Measurements from ENCODE around the gene FADS2. TPM values are rescaled to one million over a fixed set of nuclear protein-coding genes. Genes with fewer than 3 reads are reported as not detected.
A peak's percentile ranks its signal among the peaks of the same experiment; 100 is the strongest.

Gene FADS2
- total and polyA plus RNA-seq, 2 experiments from 2014 or later: 5.2 to 5.5 TPM

DNA sequence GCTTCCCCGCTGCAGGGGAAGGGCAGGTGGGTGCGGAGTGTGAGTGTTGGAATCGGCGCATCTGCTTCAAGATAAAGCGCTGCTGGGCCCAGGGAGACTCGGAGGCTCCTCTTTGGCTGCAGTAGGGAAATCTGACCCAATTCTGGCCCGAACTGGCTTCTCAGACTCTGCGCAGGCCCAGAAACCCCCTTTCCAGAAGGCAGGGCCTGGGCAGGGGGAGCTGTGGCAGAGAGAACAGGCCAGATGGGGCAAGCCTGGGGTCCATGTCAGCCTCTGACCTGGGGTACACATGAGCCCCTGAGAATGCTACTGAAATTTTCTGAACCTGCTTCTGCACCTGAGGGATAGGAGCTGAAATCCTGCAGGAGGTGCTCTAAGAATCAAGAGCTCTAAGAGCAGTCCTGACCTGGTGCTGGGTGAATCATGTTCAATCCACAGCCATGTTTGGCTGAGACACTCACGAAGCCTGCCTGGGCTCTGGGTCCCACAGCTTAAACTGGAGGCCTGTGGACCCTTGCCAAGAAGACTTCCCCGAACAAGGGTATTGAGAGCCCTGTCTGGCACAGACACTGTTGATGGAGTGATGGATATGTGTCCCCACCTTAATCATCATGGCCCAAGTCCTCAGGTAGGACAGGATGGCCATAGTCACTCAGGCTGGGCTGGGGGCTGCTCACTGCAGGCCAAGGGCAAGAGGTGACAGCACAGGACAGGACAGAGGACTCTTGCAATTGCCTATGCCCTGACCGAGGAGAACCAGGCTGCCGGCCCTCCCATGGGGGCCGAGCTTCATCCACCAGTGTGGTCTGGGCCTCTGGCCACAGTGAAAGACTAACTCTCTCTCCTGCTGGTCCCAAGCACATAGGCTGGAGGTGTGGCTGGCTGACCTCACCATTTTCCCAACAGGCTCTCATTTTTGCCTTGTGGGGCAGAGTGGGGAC, 82.4 kb downstream of the FADS2 start:
- TF ChIP-seq EZH2 (IDR thresholded peaks at IDR 0.05; ENCODE audit: insufficient read depth, poor library complexity, severe bottlenecking) (no peak), EZH2phosphoT487 (IDR thresholded peaks at IDR 0.05; ENCODE audit: insufficient read depth, low read depth) (no peak)
- Histone ChIP-seq H3F3A (ENCODE audit: insufficient read depth) (no peaks in the 10 kb centered on the region), H3K9me3 (ENCODE audit: low read depth) (no peaks in the 10 kb centered on the region), H3K4me3 (no peak overlapping the region), H4K20me1 (ENCODE audit: insufficient read depth) (no peaks in the 10 kb centered on the region), H2AFZ (no peak overlapping the region), H3K79me2 (ENCODE audit: insufficient read depth) (no peaks in the 10 kb centered on the region), H3K4me2 (ENCODE audit: unreplicated experiment) (no peak overlapping the region), H3K9ac (no peak overlapping the region), H3K36me3 (ENCODE audit: low read depth) (no peaks in the 10 kb centered on the region), H3K27ac (no peak overlapping the region), H3K9me2 (ENCODE audit: insufficient read depth) (no peaks in the 10 kb centered on the region), H3K27me3 (replicated peaks; ENCODE audit: insufficient read depth) (no peaks in the 10 kb centered on the region), H3K4me1 (ENCODE audit: insufficient read depth) (no peaks in the 10 kb centered on the region)
- WGBS, 2 experiments (ENCODE audit: low coverage in 1 of 2, low lambda C conversion rate in 2 of 2, missing lambda C conversion rate in 2 of 2): 61 to 68% methylated on average over 13 of the region's 13 CpGs
- in situ Hi-C loops (cut with MboI): no loop called here
- DNase-seq: peak; percentile 27

GRCh38 chr11:61911128-61911700, 83.1 kb downstream of the FADS2 start:
- H3K79me2 ChIP-seq (ENCODE audit: insufficient read depth): no peaks in the 10 kb centered on the region
- no peak overlapping the region for H3K9ac ChIP-seq
- no peak overlapping the region for H3K27ac ChIP-seq
- in situ Hi-C loops (cut with MboI): no loop called here
- H3K9me3 ChIP-seq (ENCODE audit: low read depth): no peaks in the 10 kb centered on the region
- H3K4me1 ChIP-seq (ENCODE audit: insufficient read depth): no peaks in the 10 kb centered on the region
- 78 to 82% methylated on average over 7 of the region's 7 CpGs for WGBS, 2 experiments (ENCODE audit: low coverage in 1 of 2, low lambda C conversion rate in 2 of 2, missing lambda C conversion rate in 2 of 2)
- H3K27me3 ChIP-seq (replicated peaks; ENCODE audit: insufficient read depth): no peaks in the 10 kb centered on the region
- no peaks in the 10 kb centered on the region for H4K20me1 ChIP-seq (ENCODE audit: insufficient read depth)
- no peak overlapping the region for H2AFZ ChIP-seq
- no peak overlapping the region for H3K4me3 ChIP-seq
- H3K9me2 ChIP-seq (ENCODE audit: insufficient read depth): no peaks in the 10 kb centered on the region
- no peak overlapping the region for H3K4me2 ChIP-seq (ENCODE audit: unreplicated experiment)
- no peak for DNase-seq
- H3F3A ChIP-seq (ENCODE audit: insufficient read depth): no peaks in the 10 kb centered on the region
- TF ChIP-seq EZH2 (IDR thresholded peaks at IDR 0.05; ENCODE audit: insufficient read depth, poor library complexity, severe bottlenecking) (no peak), EZH2phosphoT487 (IDR thresholded peaks at IDR 0.05; ENCODE audit: insufficient read depth, low read depth) (no peak)
- no peaks in the 10 kb centered on the region for H3K36me3 ChIP-seq (ENCODE audit: low read depth)

- H3K79me2 ChIP-seq (ENCODE audit: insufficient read depth): no peaks in the 10 kb centered on the region
- H3K27me3 ChIP-seq (replicated peaks; ENCODE audit: insufficient read depth): no peaks in the 10 kb centered on the region
- H3K27ac ChIP-seq: no peak overlapping the region
- WGBS, 2 experiments (ENCODE audit: low coverage in 1 of 2, low lambda C conversion rate in 2 of 2, missing lambda C conversion rate in 2 of 2): 76 to 79% methylated on average over 16 to 17 of the region's 17 CpGs
- no peak overlapping the region for H3K4me3 ChIP-seq
- no peaks in the 10 kb centered on the region for H3K9me2 ChIP-seq (ENCODE audit: insufficient read depth)
- no peaks in the 10 kb centered on the region for H4K20me1 ChIP-seq (ENCODE audit: insufficient read depth)
- H3K4me2 ChIP-seq (ENCODE audit: unreplicated experiment): no peak overlapping the region
- no peak for DNase-seq
- in situ Hi-C loops (cut with MboI): no loop called here
- TF ChIP-seq EZH2 (IDR thresholded peaks at IDR 0.05; ENCODE audit: insufficient read depth, poor library complexity, severe bottlenecking) (no peak), EZH2phosphoT487 (IDR thresholded peaks at IDR 0.05; ENCODE audit: insufficient read depth, low read depth) (no peak)
- no peak overlapping the region for H2AFZ ChIP-seq
- H3K4me1 ChIP-seq (ENCODE audit: insufficient read depth): no peaks in the 10 kb centered on the region
- no peak overlapping the region for H3K9ac ChIP-seq
- H3F3A ChIP-seq (ENCODE audit: insufficient read depth): no peaks in the 10 kb centered on the region
- no peaks in the 10 kb centered on the region for H3K9me3 ChIP-seq (ENCODE audit: low read depth)
- no peaks in the 10 kb centered on the region for H3K36me3 ChIP-seq (ENCODE audit: low read depth)
Measured at GRCh38 chr11:61911701-61912529, 83.8 kb downstream of the FADS2 start.

DNA sequence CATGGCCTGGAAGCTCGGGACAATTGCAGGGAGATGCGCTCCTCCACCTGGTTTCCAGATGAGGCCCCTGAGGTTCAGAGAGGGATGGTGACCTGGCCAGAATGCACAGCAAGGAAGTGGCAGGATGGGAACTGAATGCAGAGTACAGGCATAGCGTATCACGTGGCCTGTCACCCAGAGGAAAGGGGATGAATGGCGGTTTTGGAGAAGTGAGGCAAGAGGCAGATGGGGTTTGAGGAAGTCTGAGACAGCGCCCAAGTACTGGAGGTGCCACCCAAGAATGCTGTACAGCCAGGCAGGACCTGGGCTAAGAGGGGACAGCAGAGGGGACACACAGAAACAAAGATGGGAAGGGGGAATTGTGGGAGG, 84.4 kb downstream of the FADS2 start:
- Histone ChIP-seq H3K27me3 (replicated peaks; ENCODE audit: insufficient read depth) (no peaks in the 10 kb centered on the region), H3K9ac (no peak overlapping the region), H3F3A (ENCODE audit: insufficient read depth) (no peaks in the 10 kb centered on the region), H3K4me3 (no peak overlapping the region), H3K79me2 (ENCODE audit: insufficient read depth) (no peaks in the 10 kb centered on the region), H3K4me2 (ENCODE audit: unreplicated experiment) (no peak overlapping the region), H3K27ac (no peak overlapping the region), H2AFZ (no peak overlapping the region), H4K20me1 (ENCODE audit: insufficient read depth) (no peaks in the 10 kb centered on the region), H3K4me1 (ENCODE audit: insufficient read depth) (no peaks in the 10 kb centered on the region), H3K9me2 (ENCODE audit: insufficient read depth) (no peaks in the 10 kb centered on the region), H3K9me3 (ENCODE audit: low read depth) (no peaks in the 10 kb centered on the region), H3K36me3 (ENCODE audit: low read depth) (no peaks in the 10 kb centered on the region)
- TF ChIP-seq EZH2phosphoT487 (IDR thresholded peaks at IDR 0.05; ENCODE audit: insufficient read depth, low read depth) (no peak), EZH2 (IDR thresholded peaks at IDR 0.05; ENCODE audit: insufficient read depth, poor library complexity, severe bottlenecking) (no peak)
- in situ Hi-C loops (cut with MboI): no loop called here
- WGBS, 2 experiments (ENCODE audit: low coverage in 1 of 2, low lambda C conversion rate in 2 of 2, missing lambda C conversion rate in 2 of 2): 89 to 91% methylated on average over 6 of the region's 6 CpGs
- DNase-seq: no peak

Measured in GM23248 (cell line).